Measurements from ENCODE around the gene EPB41L5.

Gene EPB41L5

DNA sequence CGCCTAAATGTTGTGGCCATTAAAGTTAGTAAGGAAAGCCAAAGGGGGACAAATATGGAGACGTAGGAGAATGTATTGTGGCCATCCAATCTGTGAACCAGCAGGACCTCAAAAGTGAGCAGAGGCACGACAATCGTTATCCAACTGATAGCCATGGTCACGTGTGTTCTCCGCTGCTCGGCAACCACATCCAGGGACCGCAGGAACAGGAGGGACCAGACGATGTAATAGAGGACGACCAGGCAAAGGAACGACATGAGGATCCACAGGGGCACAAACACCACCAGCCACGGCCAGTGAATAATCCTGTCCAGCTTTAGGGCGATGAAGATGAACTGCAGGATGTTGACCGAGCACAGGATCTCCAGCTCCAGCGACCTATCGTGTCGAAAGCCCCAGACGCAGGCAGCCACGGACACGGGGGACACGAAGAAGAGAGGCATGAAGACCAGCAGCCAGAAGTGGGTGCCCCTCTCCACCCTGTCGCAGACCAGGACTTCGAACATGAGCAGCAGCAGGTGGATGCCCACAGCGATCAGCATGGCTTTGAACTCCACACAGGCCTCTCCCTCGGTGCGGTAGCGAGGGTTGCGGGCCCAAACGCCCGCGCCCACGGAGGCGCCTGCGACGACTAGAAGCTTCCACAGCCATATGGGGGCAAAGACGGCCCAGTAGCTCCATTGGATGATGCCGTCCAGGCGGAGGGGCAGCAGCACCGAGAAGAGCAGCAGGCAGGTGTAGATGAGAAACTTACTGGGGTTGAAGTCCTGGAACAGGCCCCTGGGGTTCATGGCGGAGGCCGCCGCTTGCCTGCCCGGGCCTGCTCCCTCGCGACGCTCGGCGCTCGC is 209.5 kb downstream of the EPB41L5 start:
- H2BK5ac ChIP-seq (ENCODE audit: low read depth, low read length, poor library complexity, severe bottlenecking): no peak overlapping the region
- no peaks in the 10 kb centered on the region for H3K9me3 ChIP-seq (ENCODE audit: control insufficient read depth, low read length)
- 90% methylated on average over 49 of the region's 49 CpGs for WGBS
- H3K23ac ChIP-seq (ENCODE audit: low read length in 2 of 2): no peak overlapping the region
- H3K4me1 ChIP-seq (ENCODE audit: control insufficient read depth, insufficient read depth, low read depth, low read length): peaks cover 13% of the 10 kb centered on the region
- H4K91ac ChIP-seq (ENCODE audit: low read length): peak overlapping the region; percentile 99
- no peak overlapping the region for H3K27ac ChIP-seq (ENCODE audit: low read length, poor library complexity, severe bottlenecking)
- peak overlapping the region; percentile 59 for H2AK5ac ChIP-seq (ENCODE audit: low read length, severe bottlenecking)
- peak overlapping the region; percentile 92 to 96 for H3K18ac ChIP-seq (ENCODE audit: low read depth in 1 of 2, low read length in 2 of 2)
- peak overlapping the region; percentile 53 for H2BK15ac ChIP-seq (ENCODE audit: low read depth, poor library complexity, severe bottlenecking)
- peaks cover 3 to 9% of the 10 kb centered on the region in 2 experiments for H3K27me3 ChIP-seq (ENCODE audit: control insufficient read depth in 1 of 2, insufficient read depth in 1 of 2, low read length in 2 of 2)
- peak overlapping the region; percentile 60 for H2AFZ ChIP-seq (ENCODE audit: low read depth, low read length)
- no peak for DNase-seq
- peak overlapping the region in 1 of 2 experiments; percentile 67 for H2BK12ac ChIP-seq (ENCODE audit: low read length in 2 of 2)
- H3K4ac ChIP-seq (ENCODE audit: low read depth in 1 of 2, low read length in 2 of 2): peak overlapping the region; percentile 68 to 90
- peak overlapping the region; percentile 82 for H3K4me2 ChIP-seq (ENCODE audit: low read length, poor library complexity, severe bottlenecking)
- H4K8ac ChIP-seq (ENCODE audit: low read length): peak overlapping the region; percentile 99
- peaks cover 29% of the 10 kb centered on the region for H3K79me1 ChIP-seq (replicated peaks; ENCODE audit: low read length, poor library complexity, severe bottlenecking)
- peak overlapping the region; percentile 85 for H3K9ac ChIP-seq (ENCODE audit: low read length)
- H3K4me3 ChIP-seq (ENCODE audit: insufficient read depth in 1 of 2, low read depth in 1 of 2, low read length in 2 of 2): peak overlapping the region; percentile 71 to 78
- H3K36me3 ChIP-seq (ENCODE audit: control insufficient read depth in 1 of 2, insufficient read depth in 2 of 2, low read depth in 1 of 2, low read length in 2 of 2): peaks cover 22 to 39% of the 10 kb centered on the region in 2 experiments
- peak overlapping the region; percentile 95 for H2BK120ac ChIP-seq (ENCODE audit: low read depth, low read length)
- peak overlapping the region in 1 of 2 experiments; percentile 29 for H3K14ac ChIP-seq (ENCODE audit: low read length in 2 of 2)

- peak; percentile 85 for DNase-seq
- H2BK120ac ChIP-seq (ENCODE audit: low read depth, low read length): peak within 1 kb of the TSS; percentile 95
- peaks cover 3 to 14% of the 10 kb centered on the region in 2 experiments for H3K27me3 ChIP-seq (ENCODE audit: control insufficient read depth in 1 of 2, insufficient read depth in 1 of 2, low read length in 2 of 2)
- H3K27ac ChIP-seq (ENCODE audit: low read length, poor library complexity, severe bottlenecking): no peak within 1 kb of the TSS
- peak within 1 kb of the TSS; percentile 71 to 78 for H3K4me3 ChIP-seq (ENCODE audit: insufficient read depth in 1 of 2, low read depth in 1 of 2, low read length in 2 of 2)
- peaks cover 13% of the 10 kb centered on the region for H3K4me1 ChIP-seq (ENCODE audit: control insufficient read depth, insufficient read depth, low read depth, low read length)
- H3K4me2 ChIP-seq (ENCODE audit: low read length, poor library complexity, severe bottlenecking): peak within 1 kb of the TSS; percentile 82
- peak within 1 kb of the TSS; percentile 59 for H2AK5ac ChIP-seq (ENCODE audit: low read length, severe bottlenecking)
- peak within 1 kb of the TSS; percentile 78 for H2AFZ ChIP-seq (ENCODE audit: low read depth, low read length)
- peak within 1 kb of the TSS; percentile 88 to 90 for H3K4ac ChIP-seq (ENCODE audit: low read depth in 1 of 2, low read length in 2 of 2)
- peak within 1 kb of the TSS; percentile 92 to 96 for H3K18ac ChIP-seq (ENCODE audit: low read depth in 1 of 2, low read length in 2 of 2)
- H3K9ac ChIP-seq (ENCODE audit: low read length): peak within 1 kb of the TSS; percentile 85
- peak within 1 kb of the TSS in 1 of 2 experiments; percentile 67 for H2BK12ac ChIP-seq (ENCODE audit: low read length in 2 of 2)
- peak within 1 kb of the TSS; percentile 99 for H4K91ac ChIP-seq (ENCODE audit: low read length)
- H3K14ac ChIP-seq (ENCODE audit: low read length in 2 of 2): peak within 1 kb of the TSS in 1 of 2 experiments; percentile 29
- peak within 1 kb of the TSS in 1 of 2 experiments; percentile 51 for H3K23ac ChIP-seq (ENCODE audit: low read length in 2 of 2)
- H2BK15ac ChIP-seq (ENCODE audit: low read depth, poor library complexity, severe bottlenecking): peak within 1 kb of the TSS; percentile 53
- peaks cover 27% of the 10 kb centered on the region for H3K79me1 ChIP-seq (replicated peaks; ENCODE audit: low read length, poor library complexity, severe bottlenecking)
- no peaks in the 10 kb centered on the region for H3K9me3 ChIP-seq (ENCODE audit: control insufficient read depth, low read length)
- H3K36me3 ChIP-seq (ENCODE audit: control insufficient read depth in 1 of 2, insufficient read depth in 2 of 2, low read depth in 1 of 2, low read length in 2 of 2): peaks cover 20 to 39% of the 10 kb centered on the region in 2 experiments
- peak within 1 kb of the TSS; percentile 99 for H4K8ac ChIP-seq (ENCODE audit: low read length)
- peak within 1 kb of the TSS; percentile 92 for H2BK5ac ChIP-seq (ENCODE audit: low read depth, low read length, poor library complexity, severe bottlenecking)
- WGBS: 3% methylated on average over 79 of the region's 108 CpGs
Measured at GRCh38 chr2:120223034-120223912, 210.4 kb downstream of the EPB41L5 start, which contains the start of gene TMEM185B. Gene TMEM185B, minus strand, starts transcription at chr2:120223400. Its CDS starts 424 bp downstream, at chr2:120222976.

- Histone ChIP-seq H2BK5ac (ENCODE audit: low read depth, low read length, poor library complexity, severe bottlenecking) (no peak overlapping the region), H3K14ac (ENCODE audit: low read length in 2 of 2) (no peak overlapping the region), H2BK120ac (ENCODE audit: low read depth, low read length) (no peak overlapping the region), H3K79me1 (replicated peaks; ENCODE audit: low read length, poor library complexity, severe bottlenecking) (peaks cover 20% of the 10 kb centered on the region), H3K27ac (ENCODE audit: low read length, poor library complexity, severe bottlenecking) (no peak overlapping the region), H3K9me3 (ENCODE audit: control insufficient read depth, low read length) (no peaks in the 10 kb centered on the region), H4K91ac (ENCODE audit: low read length) (no peak overlapping the region), H3K23ac (ENCODE audit: low read length in 2 of 2) (no peak overlapping the region), H3K4me2 (ENCODE audit: low read length, poor library complexity, severe bottlenecking) (no peak overlapping the region), H3K4me3 (ENCODE audit: insufficient read depth in 1 of 2, low read depth in 1 of 2, low read length in 2 of 2) (peak overlapping the region in 1 of 2 experiments; percentile 78), H2AFZ (ENCODE audit: low read depth, low read length) (peak overlapping the region; percentile 18), H3K27me3 (ENCODE audit: control insufficient read depth in 1 of 2, insufficient read depth in 1 of 2, low read length in 2 of 2) (peaks cover 3 to 14% of the 10 kb centered on the region in 2 experiments), H2AK5ac (ENCODE audit: low read length, severe bottlenecking) (no peak overlapping the region), H3K18ac (ENCODE audit: low read depth in 1 of 2, low read length in 2 of 2) (no peak overlapping the region), H2BK12ac (ENCODE audit: low read length in 2 of 2) (peak overlapping the region; percentile 12 to 67), H3K9ac (ENCODE audit: low read length) (peak overlapping the region; percentile 85), H3K36me3 (ENCODE audit: control insufficient read depth in 1 of 2, insufficient read depth in 2 of 2, low read depth in 1 of 2, low read length in 2 of 2) (peaks cover 15 to 29% of the 10 kb centered on the region in 2 experiments), H2BK15ac (ENCODE audit: low read depth, poor library complexity, severe bottlenecking) (peak overlapping the region; percentile 30), H3K4me1 (ENCODE audit: control insufficient read depth, insufficient read depth, low read depth, low read length) (peaks cover 13% of the 10 kb centered on the region), H4K8ac (ENCODE audit: low read length) (no peak overlapping the region), H3K4ac (ENCODE audit: low read depth in 1 of 2, low read length in 2 of 2) (no peak overlapping the region)
- DNase-seq: no peak
- 98% methylated on average over 13 of the region's 13 CpGs for WGBS
Measured at GRCh38 chr2:120224256-120224655, 211.4 kb downstream of the EPB41L5 start.

All from mesenchymal stem cell (in vitro differentiated cells and primary cell).